Effector memory CD4-positive, alpha-beta T cell (primary cell): ENCODE results near the gene COLGALT1.

Experiments used
- DNase-seq, 3 donors: peaks; one replicate each; pipeline ENCODE4 v3.0.0-alpha.2; 2020
- H3K27ac ChIP-seq: 2 replicates; pipeline ENCODE4 v1.7.0; 2013; ENCODE audit warnings: mild to moderate bottlenecking, low read length, moderate library complexity; ENCODE audit not compliant: insufficient read depth, poor library complexity, severe bottlenecking
- H3K27me3 ChIP-seq: replicated peaks from 2 replicates; pipeline ENCODE4 v1.7.0; 2013; ENCODE audit warnings: mild to moderate bottlenecking, low read length; ENCODE audit not compliant: insufficient read depth, control insufficient read depth, poor library complexity, severe bottlenecking
- H3K36me3 ChIP-seq: 2 replicates; pipeline ENCODE4 v1.7.0; 2013; ENCODE audit warnings: mild to moderate bottlenecking, low read length, moderate library complexity; ENCODE audit not compliant: control insufficient read depth, insufficient read depth
- H3K4me1 ChIP-seq: 2 replicates; pipeline ENCODE4 v1.7.0; 2013; ENCODE audit warnings: low read length, mild to moderate bottlenecking; ENCODE audit not compliant: control insufficient read depth, insufficient read depth, poor library complexity, severe bottlenecking
- H3K4me3 ChIP-seq: 2 replicates; pipeline ENCODE4 v1.7.0; 2013; ENCODE audit warnings: low read length, low read depth, mild to moderate bottlenecking; ENCODE audit not compliant: insufficient read depth, poor library complexity, severe bottlenecking
- H3K9me3 ChIP-seq: 2 replicates; pipeline ENCODE4 v1.7.0; 2013; ENCODE audit warnings: mild to moderate bottlenecking, low read length, moderate library complexity; ENCODE audit not compliant: control insufficient read depth

Gene COLGALT1

DNA sequence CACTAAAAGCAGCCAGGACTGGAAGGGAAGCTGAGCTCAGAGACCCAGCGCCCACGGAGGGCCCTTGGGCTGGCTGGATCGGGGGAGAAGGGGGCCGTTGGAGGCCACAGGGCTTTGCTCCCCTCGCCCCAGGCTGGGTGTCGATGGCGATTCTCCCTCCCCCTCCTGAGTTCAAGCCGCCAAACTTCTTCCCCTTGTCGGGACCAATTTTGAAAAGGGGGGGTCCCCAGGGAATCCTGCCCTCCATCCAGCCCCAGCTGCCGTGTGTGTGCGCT lies 61.2 kb downstream of the COLGALT1 start:
- H3K4me1 ChIP-seq, result no peaks in the 10 kb centered on the region
- H3K4me3 ChIP-seq, result no peak overlapping the region
- H3K36me3 ChIP-seq, result no peaks in the 10 kb centered on the region
- H3K27me3 ChIP-seq, result peaks cover 22% of the 10 kb centered on the region
- no peaks in the 10 kb centered on the region for H3K9me3 ChIP-seq
- H3K27ac ChIP-seq, result no peak overlapping the region
- no peak for DNase-seq

DNA sequence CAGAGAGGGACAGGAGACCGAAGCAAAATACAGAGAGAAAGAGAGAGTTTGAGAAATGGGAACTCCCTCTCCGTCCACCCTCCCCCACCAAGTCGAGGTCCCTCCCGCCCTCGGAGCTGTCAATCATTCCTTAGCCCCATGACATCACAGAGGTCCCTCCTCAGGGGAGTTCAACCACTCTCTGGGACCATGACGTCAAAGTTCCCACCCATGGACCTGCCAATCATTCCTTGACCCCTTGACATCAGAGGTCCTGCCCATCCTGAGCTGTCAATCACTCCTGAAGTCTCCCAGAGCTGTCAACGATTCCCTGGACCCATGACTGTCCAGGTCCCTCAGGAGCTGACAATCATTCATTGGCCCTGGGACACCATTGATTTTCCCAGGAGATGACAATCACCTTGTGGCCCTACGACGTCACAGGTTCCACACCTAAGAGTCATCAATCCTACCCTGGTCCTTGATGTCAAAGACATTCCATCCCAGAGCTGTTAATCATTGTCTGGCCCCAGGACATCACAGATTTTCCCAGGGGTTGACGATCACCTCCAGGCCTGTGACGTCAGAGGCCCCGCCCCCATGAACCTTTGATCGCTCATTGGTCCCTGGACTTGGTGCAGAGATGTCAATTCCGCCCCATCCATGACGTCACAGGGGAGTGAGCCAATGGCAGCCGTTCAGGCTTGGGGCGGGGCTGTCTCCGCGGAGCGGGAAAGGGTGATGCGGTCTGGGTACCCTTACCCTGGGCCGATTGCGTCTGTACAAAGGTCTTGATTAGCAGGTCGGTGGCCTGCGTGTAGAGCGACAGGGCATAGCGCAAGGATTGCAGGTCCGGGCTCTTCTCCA lies 61.7 kb downstream of the COLGALT1 start:
- no peaks in the 10 kb centered on the region for H3K36me3 ChIP-seq
- H3K27ac ChIP-seq, result no peak overlapping the region
- no peaks in the 10 kb centered on the region for H3K9me3 ChIP-seq
- H3K4me1 ChIP-seq, result no peaks in the 10 kb centered on the region
- no peak for DNase-seq
- no peak overlapping the region for H3K4me3 ChIP-seq
- H3K27me3 ChIP-seq, result peaks cover 22% of the 10 kb centered on the region

GRCh38 chr19:17617807-17618192 lies 62.4 kb downstream of the COLGALT1 start:
- H3K27ac ChIP-seq, result no peak overlapping the region
- H3K36me3 ChIP-seq, result no peaks in the 10 kb centered on the region
- no peak overlapping the region for H3K4me3 ChIP-seq
- DNase-seq, result no peak
- no peaks in the 10 kb centered on the region for H3K9me3 ChIP-seq
- H3K27me3 ChIP-seq, result peaks cover 22% of the 10 kb centered on the region
- H3K4me1 ChIP-seq, result no peaks in the 10 kb centered on the region

DNA sequence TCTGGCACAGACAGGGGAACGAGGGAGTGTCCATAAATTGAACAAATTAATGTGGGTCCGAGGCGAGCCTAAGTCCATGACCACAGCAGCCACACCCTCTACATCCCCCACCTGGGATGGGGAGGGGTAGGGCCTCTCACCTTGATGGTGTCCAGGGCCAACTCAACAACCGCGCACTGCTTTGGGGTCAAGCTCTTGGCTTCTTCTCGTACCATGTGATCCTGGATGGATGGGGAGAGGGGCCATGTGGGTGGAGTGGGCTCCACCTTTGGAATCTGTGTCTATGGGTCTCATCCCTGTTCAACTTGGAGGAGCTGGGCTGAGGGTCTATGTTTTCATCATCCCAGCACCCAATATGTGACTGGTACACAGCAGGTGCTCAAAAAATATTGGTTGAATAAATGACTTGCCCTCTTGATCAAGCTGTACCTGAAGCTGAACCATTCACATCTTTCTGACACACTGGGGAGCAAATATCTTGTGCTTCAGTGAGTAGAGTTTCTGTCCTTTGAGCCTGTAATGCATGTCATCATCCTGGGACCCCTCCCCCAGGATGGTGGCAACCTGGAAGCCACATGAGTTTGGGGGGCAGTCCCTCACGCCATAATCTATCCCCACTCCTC lies 62.9 kb downstream of the COLGALT1 start:
- no peak for DNase-seq
- peaks cover 22% of the 10 kb centered on the region for H3K27me3 ChIP-seq
- H3K9me3 ChIP-seq, result no peaks in the 10 kb centered on the region
- H3K4me1 ChIP-seq, result no peaks in the 10 kb centered on the region
- H3K27ac ChIP-seq, result no peak overlapping the region
- no peak overlapping the region for H3K4me3 ChIP-seq
- H3K36me3 ChIP-seq, result no peaks in the 10 kb centered on the region

- no peak for DNase-seq
- Histone ChIP-seq H3K4me1 (no peaks in the 10 kb centered on the region), H3K27me3 (peaks cover 22% of the 10 kb centered on the region), H3K36me3 (no peaks in the 10 kb centered on the region), H3K4me3 (no peak overlapping the region), H3K27ac (no peak overlapping the region), H3K9me3 (no peaks in the 10 kb centered on the region)
These were observed 63.5 kb downstream of the COLGALT1 start for GRCh38 chr19:17618936-17619335.

DNA sequence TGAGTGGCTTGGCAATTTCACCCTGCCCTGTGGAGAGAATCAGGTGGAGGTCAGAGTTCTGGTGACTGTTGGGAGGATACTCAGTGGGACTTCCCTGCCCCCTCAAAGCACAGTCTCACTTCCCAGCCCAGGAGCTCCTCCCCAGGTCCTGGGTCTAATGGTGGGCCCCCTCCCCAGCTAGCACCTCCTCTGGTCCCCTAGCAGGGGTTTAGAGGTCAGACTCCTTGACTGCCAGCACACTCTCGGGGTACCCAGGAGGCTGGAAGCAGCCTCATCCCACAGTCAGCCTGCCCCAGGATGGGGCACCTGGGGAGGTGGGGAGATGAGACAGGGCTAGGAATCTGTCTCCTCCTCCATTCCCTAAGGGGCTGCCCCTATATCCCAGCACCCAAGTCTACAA lies 65.2 kb downstream of the COLGALT1 start:
- Histone ChIP-seq H3K27me3 (peaks cover 21% of the 10 kb centered on the region), H3K36me3 (no peaks in the 10 kb centered on the region), H3K9me3 (no peaks in the 10 kb centered on the region), H3K4me1 (no peaks in the 10 kb centered on the region), H3K27ac (no peak overlapping the region), H3K4me3 (no peak overlapping the region)
- DNase-seq, result no peak

DNA sequence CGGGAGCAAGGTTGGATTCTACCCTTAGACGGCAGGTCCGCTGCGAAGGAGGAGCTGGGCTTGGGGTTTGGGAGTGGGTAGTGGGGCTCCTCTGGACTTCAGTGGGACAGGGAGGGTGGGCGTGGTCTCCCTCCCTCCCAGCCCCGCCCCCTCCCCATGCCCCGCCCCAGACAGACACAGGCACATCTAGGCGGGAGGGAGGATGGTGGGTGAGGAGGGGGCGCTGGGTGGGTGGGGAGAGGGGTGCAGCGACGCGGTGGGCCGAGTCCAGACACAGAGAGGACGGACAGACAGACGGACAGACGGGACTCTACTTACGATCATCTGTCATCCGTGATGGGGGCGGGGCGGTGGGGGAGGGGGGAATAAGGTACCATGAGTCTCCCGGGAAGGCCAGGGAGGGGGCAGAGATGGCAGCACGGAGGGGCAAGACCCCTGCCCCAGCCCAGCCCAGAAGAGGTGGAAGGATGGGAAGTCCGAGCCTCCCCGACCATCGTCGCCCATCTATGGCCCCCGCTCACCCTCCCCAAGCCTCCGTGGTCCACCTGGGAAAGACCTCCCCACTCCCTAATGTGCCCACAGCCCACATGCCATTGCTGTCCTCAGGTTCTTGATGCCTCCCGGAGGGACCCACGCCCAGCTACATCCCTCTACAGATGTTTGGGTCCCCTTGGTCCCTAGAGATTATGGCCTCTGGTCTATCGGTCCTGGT lies 67.9 kb downstream of the COLGALT1 start:
- DNase-seq, result no peak
- Histone ChIP-seq H3K4me3 (no peak overlapping the region), H3K27me3 (no peaks in the 10 kb centered on the region), H3K27ac (no peak overlapping the region), H3K36me3 (no peaks in the 10 kb centered on the region), H3K9me3 (no peaks in the 10 kb centered on the region), H3K4me1 (no peaks in the 10 kb centered on the region)

DNA sequence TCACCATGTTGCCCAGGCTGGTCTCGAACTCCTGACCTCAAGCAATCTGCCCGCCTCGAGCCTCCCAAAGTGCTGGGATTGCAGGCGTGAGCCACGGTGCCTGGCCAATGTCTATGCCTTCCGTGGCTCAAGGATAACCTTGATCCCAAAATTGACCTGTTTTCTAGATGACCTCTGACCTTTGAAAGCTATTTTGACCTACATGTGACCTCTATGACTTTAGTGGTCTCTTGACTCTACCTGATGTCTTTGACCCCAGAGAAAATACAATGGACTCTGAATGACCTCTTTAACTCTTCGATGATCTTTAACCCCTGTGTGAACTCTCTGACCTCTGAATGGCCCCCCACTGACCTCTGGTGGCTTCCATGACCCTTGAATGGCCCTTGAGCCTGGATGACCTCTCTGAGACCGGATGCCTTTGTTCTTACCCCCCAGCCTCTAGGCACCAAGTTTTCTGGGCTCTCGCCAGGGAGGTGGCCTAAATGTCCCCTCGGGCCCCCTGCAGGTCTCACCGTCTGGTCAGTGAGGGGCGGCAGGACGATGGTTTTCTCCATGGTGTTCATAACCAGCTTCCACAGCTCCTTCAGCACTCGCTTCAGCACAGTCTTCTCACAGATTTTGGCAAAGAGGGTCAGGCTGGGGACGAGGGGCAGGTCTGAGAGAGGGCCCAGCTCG lies 69.0 kb downstream of the COLGALT1 start:
- H3K4me1 ChIP-seq, result no peaks in the 10 kb centered on the region
- no peak for DNase-seq
- no peaks in the 10 kb centered on the region for H3K36me3 ChIP-seq
- H3K9me3 ChIP-seq, result no peaks in the 10 kb centered on the region
- H3K27me3 ChIP-seq, result no peaks in the 10 kb centered on the region
- H3K4me3 ChIP-seq, result no peak overlapping the region
- H3K27ac ChIP-seq, result no peak overlapping the region

DNA sequence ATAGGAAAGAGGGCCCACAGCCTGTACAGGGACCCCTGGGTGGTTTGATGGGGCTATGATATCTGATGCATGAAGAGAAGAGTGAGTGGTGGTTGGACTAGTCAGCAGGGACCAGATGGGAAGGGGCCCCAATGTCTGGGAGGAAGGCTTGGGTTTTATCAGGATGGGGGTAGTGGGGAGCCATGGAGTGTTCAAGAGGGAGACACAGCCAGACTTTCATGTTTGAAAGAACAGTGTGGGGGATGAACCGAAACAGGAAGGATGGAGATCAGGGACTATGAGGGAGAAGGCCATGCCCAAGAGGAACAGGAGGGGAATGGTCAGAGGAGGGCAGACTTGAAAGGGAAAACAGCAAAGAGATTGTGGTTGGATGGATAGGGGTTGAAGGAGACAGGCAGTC lies 69.6 kb downstream of the COLGALT1 start:
- no peaks in the 10 kb centered on the region for H3K36me3 ChIP-seq
- no peaks in the 10 kb centered on the region for H3K27me3 ChIP-seq
- no peak for DNase-seq
- no peaks in the 10 kb centered on the region for H3K4me1 ChIP-seq
- H3K27ac ChIP-seq, result no peak overlapping the region
- no peak overlapping the region for H3K4me3 ChIP-seq
- H3K9me3 ChIP-seq, result no peaks in the 10 kb centered on the region

DNA sequence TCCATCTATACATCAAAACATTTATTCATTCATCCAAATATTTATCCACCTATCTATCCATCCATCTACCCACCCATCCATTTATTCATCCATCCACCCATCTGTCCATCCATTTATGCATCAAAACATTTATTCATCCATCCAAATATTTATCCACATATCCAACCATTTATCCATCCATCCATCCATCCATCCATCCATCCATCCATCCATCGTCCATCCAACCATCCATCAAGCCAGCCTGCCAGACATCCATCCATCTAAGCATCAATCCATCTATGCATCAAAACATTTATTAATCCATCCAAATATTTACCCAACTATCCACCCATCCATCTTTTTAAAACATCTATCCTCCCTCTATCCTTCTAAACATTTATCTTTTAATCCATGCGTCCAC lies 70.5 kb downstream of the COLGALT1 start:
- Histone ChIP-seq H3K4me1 (no peaks in the 10 kb centered on the region), H3K36me3 (no peaks in the 10 kb centered on the region), H3K4me3 (no peak overlapping the region), H3K27me3 (no peaks in the 10 kb centered on the region), H3K9me3 (no peaks in the 10 kb centered on the region), H3K27ac (no peak overlapping the region)
- no peak for DNase-seq
